Measurements from ENCODE around the gene TRPT1. TPM values are rescaled to one million over a fixed set of nuclear protein-coding genes. Genes with fewer than 3 reads are reported as not detected.

TRPT1 gene
- total and polyA plus RNA-seq, 9 of the 15 experiments (the other 6 are each of a cell fraction or from before 2014, with no cell fraction given), result 4.6 to 41.7 (median 23.1) TPM

DNA sequence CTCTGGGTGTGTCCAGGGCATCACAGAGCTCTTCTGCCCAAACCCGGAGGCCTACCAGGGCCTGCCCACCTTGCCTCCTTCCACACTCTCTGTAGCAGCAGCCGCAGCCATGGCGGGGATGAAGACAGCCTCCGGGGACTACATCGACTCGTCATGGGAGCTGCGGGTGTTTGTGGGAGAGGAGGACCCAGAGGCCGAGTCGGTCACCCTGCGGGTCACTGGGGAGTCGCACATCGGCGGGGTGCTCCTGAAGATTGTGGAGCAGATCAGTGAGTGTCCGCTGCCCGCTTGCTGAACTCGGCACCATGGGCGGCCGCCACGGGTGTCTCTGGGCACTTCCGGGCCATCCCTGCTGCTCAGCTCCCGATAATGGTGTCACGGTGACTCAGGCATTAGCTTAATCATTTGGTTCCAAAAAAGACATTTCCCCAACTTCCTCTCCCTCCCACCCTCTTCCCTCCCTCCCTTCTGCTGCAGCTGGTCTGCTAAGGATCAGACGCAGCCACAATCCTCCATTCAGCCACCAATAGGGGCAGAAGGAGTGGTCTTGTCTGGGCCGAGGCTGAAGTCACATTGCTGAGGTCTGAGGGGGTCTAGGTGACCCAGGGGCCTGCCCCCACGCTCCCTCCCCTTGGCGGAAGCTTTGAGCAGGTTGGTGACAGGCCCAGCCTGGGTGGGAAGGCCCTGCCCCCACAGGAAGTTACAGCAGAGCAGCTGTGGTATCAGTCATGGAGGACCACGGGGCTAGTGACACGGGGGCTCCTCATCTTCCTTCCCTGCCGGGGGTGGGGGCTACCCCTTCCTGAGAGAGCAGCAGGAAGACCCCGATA, 18.5 kb downstream of the TRPT1 start (continued):
- TF ChIP-seq, protein P1, sequence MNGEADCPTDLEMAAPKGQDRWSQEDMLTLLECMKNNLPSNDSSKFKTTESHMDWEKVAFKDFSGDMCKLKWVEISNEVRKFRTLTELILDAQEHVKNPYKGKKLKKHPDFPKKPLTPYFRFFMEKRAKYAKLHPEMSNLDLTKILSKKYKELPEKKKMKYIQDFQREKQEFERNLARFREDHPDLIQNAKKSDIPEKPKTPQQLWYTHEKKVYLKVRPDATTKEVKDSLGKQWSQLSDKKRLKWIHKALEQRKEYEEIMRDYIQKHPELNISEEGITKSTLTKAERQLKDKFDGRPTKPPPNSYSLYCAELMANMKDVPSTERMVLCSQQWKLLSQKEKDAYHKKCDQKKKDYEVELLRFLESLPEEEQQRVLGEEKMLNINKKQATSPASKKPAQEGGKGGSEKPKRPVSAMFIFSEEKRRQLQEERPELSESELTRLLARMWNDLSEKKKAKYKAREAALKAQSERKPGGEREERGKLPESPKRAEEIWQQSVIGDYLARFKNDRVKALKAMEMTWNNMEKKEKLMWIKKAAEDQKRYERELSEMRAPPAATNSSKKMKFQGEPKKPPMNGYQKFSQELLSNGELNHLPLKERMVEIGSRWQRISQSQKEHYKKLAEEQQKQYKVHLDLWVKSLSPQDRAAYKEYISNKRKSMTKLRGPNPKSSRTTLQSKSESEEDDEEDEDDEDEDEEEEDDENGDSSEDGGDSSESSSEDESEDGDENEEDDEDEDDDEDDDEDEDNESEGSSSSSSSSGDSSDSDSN (IDR thresholded peaks at IDR 0.05; ENCODE audit: borderline replicate concordance in 1 of 2, low read depth in 2 of 2, low read length in 2 of 2), result 0 out of 4 replicates have a peak, but pooled peaks of 1 of the 2 experiments have one; percentile 27
- TF ChIP-seq ZNF121 (CRISPR knock-in tag; conservative IDR thresholded peaks at IDR 0.05), result no peak
- TF ChIP-seq FOS (IDR thresholded peaks at IDR 0.05; ENCODE audit: extremely low read depth, insufficient read length), result no peak
- peak; percentile 92 for TF ChIP-seq TAF9B (IDR thresholded peaks at IDR 0.05; ENCODE audit: partially characterized antibody)
- TF ChIP-seq, protein P2, sequence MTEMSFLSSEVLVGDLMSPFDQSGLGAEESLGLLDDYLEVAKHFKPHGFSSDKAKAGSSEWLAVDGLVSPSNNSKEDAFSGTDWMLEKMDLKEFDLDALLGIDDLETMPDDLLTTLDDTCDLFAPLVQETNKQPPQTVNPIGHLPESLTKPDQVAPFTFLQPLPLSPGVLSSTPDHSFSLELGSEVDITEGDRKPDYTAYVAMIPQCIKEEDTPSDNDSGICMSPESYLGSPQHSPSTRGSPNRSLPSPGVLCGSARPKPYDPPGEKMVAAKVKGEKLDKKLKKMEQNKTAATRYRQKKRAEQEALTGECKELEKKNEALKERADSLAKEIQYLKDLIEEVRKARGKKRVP (CRISPR knock-in tag; IDR thresholded peaks at IDR 0.05), result no peak
- no peak for TF ChIP-seq MYBL2 (IDR thresholded peaks at IDR 0.05; ENCODE audit: low read depth)
- TF ChIP-seq MYBL2 (CRISPR knock-in tag; IDR thresholded peaks at IDR 0.05; ENCODE audit: borderline replicate concordance), result no peak
- TF ChIP-seq POLR2B (IDR thresholded peaks at IDR 0.05; ENCODE audit: low read depth, partially characterized antibody), result peak; percentile 86
- TF ChIP-seq THRAP3 (IDR thresholded peaks at IDR 0.05; ENCODE audit: borderline replicate concordance), result peak; percentile 87; the same call in 1 of the 2 replicates
- no peak for TF ChIP-seq ZNF3 (CRISPR knock-in tag; IDR thresholded peaks at IDR 0.05)
- no peak for TF ChIP-seq CLOCK (CRISPR knock-in tag; IDR thresholded peaks at IDR 0.05; ENCODE audit: borderline replicate concordance)
- TF ChIP-seq ZFX (CRISPR knock-in tag; IDR thresholded peaks at IDR 0.05), result peak; percentile 79; the same call in 1 of the 2 replicates
- TF ChIP-seq CGGBP1 (CRISPR knock-in tag; IDR thresholded peaks at IDR 0.05), result no peak
- peak; percentile 39; the same call in 1 of the 2 replicates for TF ChIP-seq ZBTB2 (IDR thresholded peaks at IDR 0.05)
- no peak for TF ChIP-seq E4F1 (CRISPR knock-in tag; IDR thresholded peaks at IDR 0.05; ENCODE audit: borderline replicate concordance)
- no peak; the same call in 1 of the 2 replicates for TF ChIP-seq GATAD2B (IDR thresholded peaks at IDR 0.05; ENCODE audit: borderline replicate concordance)
